Hematopoietic multipotent progenitor cell treated with erythropoietin and hydrocortisone succinate and interleukin-3 and kit ligand, for 6 days (in vitro differentiated cells): ENCODE data around the gene PPP1R9A.

ENCODE experiments used
- DNase-seq: peaks from one replicate; pipeline ENCODE4 v3.0.0-alpha.2; 2015

Gene PPP1R9A

DNA sequence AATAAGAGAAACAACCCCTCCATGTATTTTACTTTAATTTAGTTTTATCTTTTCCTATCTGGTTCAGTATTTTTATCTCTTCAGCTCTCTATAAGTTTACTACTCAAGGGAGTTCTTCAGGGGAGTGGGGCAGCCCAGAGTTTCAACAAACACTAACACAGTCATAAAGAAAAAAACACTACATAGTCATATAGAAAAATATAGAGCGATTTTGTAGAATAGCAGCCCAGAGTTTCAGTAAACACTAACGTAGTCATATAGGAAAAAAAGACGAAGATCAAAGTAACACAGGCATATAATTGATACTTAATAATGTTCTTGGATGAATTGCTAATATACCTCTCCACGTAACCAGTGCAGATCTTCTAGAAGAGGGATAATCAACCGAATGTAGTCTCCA, 362.2 kb downstream of the PPP1R9A start:
- DNase-seq = no peak

DNA sequence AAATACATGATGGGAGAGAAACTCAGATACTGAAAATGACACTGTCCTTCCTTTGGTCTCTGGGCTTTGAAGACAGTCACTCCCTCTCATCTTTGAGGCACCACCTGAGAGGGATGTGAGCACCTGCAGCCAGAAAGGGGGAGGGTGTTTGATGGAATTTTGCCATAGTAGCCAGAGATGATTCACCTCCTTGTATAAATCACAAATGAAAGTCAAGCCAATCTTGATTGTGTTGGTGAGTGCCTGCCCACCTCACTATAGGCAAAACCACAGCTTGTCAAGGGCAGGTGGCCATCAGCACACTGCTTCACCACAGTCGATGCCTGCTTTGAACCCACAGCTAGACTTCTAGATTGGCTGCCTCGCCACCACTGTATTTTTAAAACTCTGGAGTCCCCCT, 368.7 kb downstream of the PPP1R9A start:
- DNase-seq = no peak

DNA sequence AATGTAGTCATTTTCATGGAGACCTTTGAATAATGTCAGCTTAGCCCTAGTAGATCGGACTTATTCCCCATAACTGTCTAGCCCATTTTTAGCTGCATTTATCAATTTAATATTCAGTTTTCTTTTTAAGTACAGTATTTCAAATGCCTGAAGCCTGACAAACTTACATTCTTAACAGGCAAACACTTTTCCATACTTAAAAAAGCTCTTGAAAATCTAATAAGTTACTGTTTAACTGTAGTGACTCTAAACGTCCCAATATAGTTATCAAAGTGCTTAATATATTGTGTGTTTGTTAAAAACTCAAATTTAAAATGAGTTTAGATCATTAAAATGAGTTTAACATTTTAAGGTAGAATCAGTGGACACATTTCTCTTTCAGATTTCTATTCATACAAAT, 372.0 kb downstream of the PPP1R9A start:
- DNase-seq = no peak

DNA sequence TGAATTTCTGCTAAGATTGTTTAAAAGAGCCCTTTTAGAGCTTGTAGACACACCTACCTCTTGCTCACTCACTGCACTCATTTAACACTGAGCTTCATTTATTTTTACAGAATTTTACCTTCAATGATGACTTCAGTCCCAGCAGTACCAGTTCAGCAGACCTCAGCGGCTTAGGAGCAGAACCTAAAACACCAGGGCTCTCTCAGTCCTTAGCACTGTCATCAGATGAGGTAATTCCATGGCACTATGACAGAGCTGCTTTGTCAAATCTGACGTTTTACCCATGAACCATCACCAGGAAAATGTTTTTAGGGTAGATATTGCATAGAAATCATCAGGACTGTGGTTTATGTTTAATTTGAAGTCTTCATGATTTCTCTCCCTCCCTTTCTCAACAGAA, 378.7 kb downstream of the PPP1R9A start:
- DNase-seq = no peak

DNA sequence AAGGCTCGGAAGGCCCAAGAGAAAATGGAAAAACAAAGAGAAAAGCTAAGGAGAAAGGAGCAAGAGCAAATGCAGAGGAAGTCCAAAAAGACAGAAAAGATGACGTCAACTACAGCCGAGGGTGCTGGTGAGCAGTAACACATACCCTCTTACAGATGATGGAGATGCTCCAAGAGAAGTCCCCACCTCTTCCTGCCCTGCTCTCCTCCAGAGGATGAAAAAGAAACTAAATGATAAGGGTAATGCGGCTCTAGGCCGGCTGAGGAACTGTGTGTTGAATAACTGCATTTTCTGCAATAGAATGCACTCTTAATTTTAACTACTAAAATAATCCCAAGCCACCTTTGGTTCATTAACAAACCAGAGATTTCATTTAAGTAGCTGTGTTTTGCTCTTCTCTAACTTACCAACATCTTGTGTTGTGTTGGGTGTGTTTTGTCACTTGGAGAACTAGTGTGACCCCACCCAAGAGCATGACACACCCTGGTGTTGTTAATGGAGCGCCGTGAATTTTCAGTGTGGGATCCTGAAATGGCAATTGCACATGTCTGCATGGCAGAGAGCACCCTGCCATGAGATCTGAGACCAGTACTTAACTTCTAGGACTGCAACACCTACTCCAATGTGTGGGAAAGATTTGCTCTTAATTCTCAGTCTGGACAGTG, 382.9 kb downstream of the PPP1R9A start:
- no peak for DNase-seq

DNA sequence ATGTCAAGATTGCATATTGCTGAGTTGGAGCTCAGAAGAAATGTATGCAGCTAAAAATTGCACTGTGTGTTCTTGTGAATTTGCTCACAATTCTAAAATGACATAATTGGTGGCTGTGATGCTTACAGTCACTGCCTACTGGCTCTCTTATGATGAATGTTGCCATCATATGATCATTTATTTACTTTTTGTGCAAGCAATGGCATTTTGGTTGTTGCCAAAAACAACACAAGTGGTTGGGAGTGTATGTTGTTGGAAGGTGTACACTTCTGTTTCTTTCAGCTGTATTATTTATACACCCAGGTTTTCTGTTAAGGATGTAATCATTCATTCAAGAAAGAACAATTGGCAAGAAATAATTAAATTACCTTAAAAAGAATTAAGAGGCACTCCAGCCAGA, 388.0 kb downstream of the PPP1R9A start:
- DNase-seq = no peak

DNA sequence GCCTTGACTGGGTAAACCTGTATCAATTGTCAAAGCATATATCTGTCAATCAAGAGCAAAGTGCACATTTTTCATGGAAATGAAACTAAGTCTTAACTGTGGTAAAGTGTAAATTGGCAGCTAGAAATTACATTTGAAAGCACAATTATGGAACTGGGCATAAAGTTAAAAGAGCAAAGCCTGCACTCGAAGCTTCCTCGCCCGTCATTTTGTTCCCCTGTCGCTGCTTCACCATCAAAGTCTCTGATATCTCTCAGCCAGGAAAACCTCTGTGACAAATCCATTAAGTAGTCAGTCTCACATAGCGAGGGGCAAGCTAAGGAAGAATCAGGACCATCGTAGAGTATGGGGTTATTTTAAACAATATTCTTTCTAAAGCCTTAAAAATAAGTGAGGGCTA, 389.1 kb downstream of the PPP1R9A start:
- no peak for DNase-seq

DNA sequence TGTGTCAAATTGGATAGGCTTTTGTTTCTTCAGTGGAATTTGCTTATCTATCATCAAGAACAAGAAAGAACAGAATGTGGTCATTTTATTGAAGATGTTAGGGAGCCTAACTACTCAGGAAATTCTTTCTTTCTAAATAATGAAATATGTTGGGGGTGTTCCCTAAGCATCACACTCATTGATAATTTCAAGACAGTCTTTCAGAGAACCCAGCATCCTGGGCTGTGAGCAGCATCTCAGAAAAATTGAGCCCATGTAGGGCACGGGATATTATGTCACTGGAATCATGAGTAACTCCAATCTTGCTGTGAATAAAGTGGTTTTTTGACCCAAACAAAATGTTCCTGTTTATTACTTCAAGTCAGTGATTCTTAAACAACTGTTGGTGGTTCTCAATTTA, 389.6 kb downstream of the PPP1R9A start:
- DNase-seq = no peak

DNA sequence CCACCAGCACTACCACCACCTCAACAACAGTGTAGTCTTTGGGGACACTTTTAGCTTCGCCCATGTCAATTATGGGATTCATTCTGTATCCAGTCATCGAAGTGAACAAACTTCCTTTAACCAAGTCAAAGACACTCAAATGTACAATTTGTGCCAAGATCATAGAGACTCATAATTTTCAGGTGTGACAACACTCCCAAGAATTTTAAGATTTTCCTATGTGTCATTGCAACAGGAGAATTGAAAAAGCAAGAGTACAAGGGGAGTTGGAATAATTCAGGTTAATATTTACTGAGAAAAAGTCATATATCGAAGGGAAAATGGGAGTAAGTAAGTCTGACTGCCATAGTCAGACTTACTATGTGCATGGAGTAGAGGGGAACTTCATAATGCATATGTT, 390.7 kb downstream of the PPP1R9A start:
- no peak for DNase-seq

DNA sequence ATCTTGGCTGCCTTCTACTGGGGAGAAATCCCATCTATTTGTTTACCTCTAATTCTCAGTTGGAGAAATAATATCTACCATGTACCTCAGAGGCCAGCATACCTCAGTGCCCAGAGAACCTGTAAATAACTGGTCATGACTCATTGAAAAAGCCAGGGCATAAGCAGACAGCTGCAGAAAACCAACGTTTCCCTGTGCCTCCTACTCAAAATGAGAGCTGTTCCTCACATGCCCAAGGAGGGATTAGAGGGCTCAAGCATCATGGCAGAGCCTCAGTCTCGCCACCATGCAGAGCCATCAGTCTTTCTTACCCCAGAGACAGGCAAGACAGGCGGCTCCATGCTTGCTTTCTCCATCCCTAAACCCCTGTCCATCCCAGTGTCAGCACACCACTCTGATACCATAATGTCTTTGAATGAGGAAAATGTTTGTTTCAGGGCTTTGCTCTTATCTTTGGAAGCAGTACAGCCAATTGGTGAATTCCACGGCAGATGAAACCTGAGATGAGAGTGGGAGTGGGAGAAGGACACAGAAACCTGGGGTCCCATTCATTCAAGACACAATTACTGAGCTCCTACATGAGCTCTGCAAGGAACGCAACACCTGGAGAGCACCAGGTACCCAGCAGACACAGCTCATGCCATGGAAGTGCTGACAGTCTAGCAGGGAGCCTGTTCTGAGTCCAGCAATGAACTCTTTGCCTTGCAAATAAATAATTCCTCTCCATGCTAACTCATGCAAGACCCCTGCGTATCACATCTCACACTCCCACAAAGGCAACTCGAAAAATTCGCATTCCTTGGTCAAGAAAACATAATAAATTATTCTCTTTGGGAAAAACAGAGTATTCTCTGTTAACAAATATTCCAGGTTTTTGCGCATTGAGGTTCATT, 395.9 kb downstream of the PPP1R9A start:
- no peak for DNase-seq

DNA sequence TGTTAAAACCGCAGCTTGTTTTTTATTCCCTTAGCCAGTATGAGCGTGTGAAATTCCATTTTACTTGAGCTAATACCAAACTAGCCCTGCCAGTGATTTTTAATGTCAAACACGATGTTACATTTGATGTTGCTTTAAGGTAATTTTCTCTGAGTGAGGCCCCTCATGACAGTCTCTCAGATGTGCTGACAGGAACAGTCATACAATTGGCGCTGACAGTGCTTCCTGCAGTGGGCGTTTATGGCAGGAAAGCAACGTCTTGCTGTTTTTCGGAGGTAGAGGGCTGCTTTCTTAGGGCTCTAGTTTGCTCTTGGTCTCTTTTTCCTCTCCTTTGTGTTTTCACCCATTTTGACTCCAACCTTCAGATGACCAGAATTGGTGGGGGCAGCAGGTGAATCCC, 397.6 kb downstream of the PPP1R9A start:
- no peak for DNase-seq

DNA sequence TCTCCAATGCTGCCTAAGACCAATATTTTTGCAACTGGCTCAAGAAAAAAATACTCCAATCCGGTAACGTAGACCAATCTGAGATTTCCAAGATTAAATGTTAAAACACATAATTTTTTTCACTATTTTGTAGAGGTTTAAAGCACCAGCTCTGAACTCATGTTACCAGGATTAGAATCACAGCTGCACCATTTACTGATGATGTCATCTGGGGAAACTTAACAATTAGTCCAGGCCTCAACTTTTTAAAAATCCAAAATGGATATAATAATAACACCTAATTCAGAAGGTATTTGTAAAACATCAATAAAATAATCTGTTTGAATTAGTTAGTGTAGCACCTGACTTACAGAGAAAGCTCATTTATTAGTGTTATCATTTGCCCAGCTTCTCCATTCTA, 402.6 kb downstream of the PPP1R9A start:
- DNase-seq = no peak

DNA sequence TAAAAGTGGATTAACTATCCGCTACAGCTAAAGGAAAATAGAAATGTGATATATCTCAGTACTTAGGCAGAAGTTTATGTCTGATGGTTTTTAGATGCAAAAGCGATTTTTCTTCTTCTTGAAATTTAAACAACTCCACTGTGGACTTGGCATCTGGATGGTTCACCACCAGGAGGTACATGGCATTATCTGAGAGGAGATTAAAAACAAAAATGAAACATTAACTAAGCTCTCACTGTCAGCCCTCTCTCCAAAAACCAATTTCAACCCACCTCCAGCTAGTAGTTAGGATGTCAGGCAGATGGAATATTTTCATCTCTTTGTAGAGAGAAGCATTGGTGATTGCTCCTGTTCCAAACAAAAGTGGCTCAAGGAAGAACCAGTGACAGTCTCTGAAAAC, 404.0 kb downstream of the PPP1R9A start:
- no peak for DNase-seq

DNA sequence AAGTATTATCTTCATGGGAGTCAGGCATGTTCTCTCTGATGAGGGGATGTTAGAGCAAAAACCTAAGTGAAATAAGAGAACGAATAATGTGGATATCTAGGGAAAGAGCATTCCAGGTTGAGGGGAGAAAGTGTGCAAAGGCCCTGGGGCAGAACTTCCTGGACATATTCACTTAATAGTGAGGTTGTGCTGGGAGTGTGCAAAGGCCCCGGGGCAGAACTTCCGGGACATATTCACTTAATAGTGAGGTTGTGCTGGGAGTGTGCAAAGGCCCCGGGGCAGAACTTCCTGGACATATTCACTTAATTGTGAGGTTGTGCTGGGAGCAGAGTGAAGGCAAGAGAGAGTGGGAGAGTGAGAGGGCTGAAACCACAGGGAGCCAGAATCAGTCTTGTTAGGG, 405.2 kb downstream of the PPP1R9A start:
- no peak for DNase-seq

DNA sequence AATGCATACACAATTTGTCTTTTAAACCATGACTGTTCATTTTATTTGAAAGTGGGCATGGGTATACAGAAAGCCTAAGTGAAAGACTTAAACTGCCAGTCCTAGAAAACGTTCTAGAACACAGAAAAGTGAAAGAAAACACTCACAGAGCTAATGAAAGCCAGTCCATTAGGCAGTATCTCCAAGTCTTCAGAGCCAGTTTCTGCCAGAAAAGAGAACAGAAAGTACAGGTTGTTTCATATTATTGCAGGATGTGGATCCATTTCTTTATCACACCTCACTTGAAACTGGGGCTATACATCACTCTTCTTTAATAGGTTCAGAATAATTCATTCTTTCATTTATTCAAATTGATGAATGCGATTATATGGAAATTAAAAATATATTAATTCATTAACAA, 409.2 kb downstream of the PPP1R9A start:
- no peak for DNase-seq

DNA sequence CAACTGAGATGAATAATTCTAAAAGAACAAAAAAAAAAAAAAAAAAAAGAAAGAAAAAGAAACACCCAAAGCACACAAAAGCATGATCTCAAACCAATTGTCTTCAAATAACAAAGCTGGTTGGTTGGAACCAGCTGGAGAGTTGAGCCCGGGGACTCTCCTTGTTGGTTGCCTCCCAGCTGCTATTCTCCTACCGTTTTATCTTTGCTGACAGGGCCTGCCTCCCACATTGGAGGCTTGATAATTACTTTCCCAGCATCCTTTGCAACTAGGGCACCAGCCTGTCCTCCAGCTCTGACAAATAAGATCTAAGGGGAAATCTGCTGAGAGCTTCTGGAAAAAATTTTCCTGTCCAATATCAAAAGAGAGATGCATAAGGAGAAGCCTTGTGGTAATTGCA, 410.2 kb downstream of the PPP1R9A start:
- peak; percentile 35 for DNase-seq

DNA sequence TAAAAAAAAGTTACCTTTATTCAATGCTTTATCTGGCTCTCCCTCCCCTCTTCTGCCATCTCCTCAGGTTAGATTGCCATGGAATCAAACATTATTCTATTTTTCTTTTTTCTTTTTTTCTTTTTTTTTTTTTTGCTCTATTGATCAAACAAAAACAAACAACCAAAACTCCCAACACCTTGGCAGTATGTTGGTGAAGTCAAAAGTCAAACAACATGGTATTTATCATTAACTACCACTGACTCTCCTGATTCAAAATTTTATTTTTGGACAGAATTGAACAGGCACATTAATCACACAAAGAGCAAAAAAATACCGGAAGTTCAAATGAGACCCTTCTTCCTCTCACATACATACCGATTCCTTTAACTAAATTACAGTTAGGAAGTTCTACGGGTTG, 410.6 kb downstream of the PPP1R9A start:
- no peak for DNase-seq

DNA sequence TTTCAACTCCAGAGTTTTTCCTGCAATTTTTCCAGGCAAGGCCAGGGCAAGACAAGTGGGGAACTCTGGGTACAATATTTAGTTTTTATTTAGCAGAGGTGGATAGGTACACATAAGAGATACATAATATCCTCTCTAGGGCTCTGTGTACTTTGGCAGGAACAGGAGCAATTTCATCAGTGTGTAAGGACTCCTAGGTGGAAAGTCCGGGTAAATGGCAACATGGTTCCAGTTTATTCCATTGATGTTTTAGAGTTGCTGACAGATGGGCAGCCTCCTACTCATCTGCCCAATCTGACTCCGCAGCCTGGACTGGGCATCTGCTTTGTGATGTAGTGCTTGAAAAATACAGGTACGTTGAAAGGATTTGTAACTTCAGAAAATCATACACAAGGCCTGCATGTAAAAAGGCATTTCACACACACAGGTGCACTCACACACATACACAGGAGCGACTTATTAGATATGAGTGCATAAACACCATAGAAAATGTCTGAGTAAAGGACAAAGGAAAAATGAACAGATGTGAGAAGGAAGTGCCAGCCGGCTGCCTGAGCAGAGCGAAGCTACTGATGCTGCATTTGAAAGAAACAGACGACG, 411.2 kb downstream of the PPP1R9A start:
- no peak for DNase-seq

DNA sequence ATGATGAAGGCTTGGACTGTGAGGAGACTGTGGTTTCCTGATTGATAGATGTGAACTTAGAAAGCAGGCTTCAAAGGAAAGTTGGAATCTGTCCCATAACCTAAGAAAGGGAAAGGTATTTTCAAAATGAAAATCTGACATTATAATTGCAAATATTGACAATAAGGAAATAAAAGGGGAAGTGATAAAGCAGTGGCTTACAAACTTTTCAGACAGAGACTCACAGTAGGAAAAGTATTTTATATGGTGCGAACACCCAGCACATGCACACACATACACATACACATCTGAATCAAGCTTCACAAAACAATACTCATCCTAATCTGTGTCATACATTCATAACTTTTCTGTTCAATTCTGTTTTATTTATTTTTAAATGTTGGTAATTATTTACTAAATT, 412.2 kb downstream of the PPP1R9A start:
- no peak for DNase-seq

DNA sequence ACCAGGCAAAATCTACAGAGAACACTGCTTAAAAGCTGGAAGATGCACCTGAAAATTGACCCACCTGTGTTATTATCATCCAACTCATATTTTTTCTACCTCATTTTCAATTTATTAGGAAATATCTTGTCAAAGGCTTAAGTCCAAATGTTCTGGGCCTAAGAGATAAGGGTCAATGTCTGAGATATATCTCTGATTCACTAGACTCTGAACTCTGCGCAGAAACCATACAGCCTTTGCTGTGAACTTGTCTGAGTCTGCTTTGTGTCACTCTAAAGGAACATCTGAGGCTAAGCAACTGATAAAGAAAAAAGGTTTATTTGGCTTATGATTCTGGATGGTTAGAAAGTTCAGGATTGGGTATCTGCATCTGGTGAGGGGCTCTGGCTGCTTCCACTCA, 413.3 kb downstream of the PPP1R9A start:
- DNase-seq = no peak

DNA sequence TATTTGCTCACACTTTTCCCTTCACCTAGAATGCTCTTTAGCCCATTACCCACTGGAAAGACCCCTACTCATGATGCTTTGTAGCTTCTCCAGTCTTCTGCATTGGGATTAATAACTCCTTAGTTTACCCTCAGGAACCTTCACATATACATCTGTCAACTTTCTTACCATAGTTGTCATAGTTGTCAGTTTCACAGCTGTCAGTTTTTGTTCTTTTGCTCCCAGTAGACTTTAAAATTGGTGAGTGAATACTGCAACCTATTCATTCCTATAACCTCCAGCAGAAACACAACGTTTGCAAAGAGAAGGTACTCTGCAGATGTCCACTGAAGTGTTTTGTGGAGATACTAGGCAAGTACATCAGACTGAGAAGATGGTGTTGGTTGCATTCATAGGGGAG, 414.3 kb downstream of the PPP1R9A start:
- DNase-seq = no peak

DNA sequence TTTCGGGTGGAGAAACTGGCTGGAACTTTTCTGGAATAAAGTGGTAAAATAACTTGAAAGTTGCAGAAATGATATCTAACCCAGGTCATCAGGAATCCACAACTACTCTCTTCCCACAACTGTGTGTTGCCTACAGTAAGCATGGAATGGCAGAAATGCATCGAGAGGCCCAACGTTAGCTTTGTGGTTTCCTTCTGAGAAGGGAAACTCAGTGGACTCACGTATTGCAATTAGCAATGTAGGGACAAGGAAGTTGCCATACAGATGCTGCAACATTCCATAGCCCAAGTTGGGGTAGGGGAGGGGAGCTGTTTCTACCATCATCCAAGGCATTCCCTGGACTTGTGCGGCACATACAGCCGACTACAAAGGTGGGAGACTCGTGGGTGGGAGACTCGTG, 415.0 kb downstream of the PPP1R9A start:
- no peak for DNase-seq

DNA sequence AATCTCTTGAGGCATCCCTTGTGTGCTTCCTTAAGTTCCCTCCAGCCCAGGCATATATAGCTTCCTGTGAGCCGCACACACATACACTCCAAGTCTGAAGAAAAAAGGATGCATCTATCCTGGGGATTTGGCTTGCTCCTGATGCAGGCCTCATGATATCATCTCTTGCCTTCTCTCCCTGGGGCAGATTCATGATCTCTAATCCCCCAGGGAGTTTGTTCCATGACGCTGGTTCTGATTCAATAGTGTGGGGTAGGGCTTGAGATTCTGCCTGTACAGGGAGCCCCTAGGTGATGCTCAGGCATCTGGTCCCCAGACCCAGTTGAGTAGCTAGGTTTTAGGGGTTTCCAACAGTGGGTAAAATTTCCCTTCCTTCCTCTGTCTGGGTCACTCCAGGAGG, 415.5 kb downstream of the PPP1R9A start:
- no peak for DNase-seq

DNA sequence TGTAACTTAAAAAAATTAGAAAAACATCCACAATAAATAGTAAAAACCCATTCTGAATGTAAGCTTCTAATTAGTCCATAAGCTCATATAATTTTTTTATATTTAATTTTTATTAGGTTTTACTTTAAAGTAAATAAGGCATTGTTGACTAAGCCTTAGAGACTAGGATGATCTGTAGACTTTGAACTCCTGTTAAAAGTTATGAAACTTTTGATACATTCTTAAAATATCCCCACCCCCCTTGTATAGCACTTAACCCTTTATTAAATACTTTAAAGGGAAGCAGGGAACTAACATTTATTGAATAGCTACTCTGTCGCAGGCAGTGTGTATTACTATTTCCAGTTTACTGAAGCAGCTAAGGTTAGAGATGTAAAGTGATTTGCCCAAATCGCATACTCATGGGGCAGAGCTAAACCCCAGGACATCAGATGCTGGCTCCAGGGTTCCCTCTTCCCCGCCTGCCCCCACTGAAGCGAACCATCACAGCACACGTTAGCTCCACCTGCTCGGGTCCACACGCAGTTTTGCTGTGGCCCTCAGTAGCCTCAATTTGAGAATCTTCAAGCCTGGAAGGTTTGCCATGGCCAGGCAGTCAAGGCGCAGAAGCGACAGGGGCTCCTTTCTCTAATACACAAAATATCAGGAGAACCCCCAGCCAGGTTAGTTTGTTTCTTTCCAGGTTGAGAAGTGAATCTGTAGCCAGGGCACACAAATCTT, 416.2 kb downstream of the PPP1R9A start:
- no peak for DNase-seq
